Measurements from ENCODE around the gene PGBD1.

Gene PGBD1

DNA sequence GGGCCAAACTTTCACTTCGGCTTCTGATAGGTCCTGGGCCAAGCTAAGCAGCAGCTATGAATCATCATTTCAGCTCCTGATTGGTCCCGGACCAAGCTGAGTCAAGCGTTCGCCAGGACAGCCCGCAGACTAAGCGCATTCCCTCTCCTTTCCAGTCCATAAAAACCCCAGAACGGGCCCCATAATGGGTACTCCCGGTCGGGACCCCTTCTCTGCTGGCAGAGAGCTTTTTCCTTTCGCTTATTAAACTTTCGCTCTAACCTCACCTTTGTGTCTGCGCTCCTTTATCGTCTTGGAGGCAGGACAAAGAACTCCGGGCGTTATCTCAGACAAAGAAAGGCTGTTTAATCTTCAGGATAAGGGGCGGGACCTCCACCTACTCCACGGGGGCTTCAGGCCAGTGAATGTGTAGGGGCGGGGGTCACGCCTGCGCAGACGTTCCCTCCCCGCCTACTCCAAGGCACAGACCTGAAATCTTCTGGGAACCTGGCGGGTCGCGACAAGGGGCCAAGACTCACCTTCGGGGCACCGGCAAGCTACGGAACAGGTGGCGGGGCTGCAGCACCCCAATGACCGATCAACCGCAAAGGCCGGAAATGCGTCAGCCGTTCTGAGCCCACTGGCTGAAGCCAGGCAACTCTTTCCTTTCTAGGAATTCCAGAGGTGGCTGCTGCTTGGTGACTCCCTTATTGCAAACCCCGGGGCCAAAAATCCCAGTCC lies 54.4 kb downstream of the PGBD1 start, which contains the start of gene ZSCAN31:
TSS of gene ZSCAN31 (minus strand) at position 585 of the 720 bp plus-strand sequence. CDS start 6,465 bp downstream, outside the sequence.
- DNase-seq (ENCODE audit: low spot score) = peak; percentile 91

DNA sequence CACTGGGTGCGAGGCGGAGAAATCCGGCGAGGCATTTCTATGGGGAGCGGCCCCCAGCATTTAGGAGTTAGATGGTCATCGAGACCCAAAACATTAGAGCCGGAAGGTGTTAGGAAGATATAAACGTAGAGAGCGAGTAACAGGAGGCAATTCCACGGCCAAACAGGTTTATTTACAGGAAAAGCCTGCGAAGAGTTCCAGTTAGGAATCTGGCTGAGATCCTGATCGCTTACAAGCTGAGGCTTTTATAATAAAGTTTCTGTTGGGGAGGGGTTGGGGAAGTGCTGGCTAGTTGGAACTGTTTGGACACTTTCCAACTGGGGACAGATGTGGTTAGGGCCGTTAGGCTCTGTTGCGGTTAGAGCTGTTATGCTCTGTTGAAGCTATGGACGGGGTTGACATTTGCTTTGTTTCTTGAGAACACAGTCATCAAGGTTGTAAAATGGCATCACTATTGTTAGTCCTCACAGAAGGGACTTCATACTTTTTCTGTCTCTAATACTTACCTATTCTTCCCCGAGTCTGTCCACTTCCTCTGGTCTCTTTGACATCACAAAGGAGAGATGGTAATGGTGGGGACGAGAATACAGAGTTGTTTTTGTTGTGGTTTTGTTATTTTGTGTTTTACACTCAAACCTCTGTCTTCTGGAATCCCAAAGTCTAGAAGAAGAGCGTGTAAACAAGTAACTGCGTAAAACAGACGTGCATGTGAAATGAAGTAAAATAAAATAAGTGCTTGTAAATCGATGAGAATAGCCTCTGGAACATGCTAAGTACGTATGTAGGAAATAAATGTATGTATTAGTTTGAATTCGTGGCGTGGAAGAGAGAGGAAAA lies 55.1 kb downstream of the PGBD1 start:
- peak; percentile 55 for DNase-seq (ENCODE audit: low spot score)

DNA sequence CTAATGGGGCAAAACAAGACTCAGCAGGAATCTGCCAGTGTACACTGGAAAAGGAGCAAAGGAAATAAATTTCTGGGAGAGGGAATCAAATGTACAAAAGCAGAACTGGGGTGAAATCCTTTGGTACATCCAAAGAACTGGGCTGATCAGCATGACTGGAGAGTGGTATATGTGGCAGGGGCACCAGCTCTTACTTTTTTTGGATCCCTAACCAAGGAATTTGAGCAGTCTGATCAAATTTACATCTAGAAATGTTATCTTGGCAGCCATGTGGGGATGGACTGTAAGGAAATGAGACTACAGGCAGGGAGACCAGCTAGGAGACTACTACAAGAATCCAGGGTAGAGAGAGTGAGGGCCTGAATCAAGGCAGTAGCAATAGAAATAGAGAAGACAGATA lies 55.7 kb downstream of the PGBD1 start:
- no peak for DNase-seq (ENCODE audit: low spot score)

DNA sequence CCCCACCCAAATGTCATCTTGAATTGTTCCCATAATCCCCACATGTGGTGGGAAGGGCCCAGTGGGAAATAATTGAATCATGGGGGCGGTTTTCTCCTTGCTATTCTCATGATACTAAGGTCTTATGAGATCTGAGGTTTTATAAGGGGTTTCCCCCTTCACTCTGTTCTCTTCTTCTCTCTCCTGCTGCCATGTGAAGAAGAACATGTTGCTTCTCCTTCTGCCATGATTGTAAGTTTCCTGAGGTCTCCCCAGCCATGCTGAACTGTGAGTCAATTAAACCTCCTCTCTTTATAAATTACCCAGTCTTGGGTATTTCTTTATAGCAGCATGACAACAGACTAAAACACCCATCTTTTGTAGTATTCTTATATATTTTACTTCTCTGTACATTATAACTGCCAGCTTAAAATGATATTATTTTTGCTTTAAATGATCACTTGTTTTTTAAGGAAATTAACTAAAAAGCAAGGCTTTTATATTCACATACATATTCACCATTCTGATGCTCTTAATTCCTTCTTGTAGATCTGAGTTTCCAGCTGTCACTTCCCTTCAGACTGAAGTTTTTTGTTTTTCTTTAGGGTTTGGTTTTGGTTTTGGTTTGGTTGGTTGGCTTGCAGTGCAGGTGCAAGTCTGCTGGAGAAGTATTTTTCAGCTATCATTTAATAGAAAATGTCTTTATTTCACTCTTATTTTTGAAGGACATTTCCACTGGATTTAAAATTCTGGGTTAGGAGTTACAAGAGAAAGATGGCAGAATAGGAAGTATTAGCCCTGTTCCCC lies 59.1 kb downstream of the PGBD1 start:
- DNase-seq (ENCODE audit: low spot score) = no peak

DNA sequence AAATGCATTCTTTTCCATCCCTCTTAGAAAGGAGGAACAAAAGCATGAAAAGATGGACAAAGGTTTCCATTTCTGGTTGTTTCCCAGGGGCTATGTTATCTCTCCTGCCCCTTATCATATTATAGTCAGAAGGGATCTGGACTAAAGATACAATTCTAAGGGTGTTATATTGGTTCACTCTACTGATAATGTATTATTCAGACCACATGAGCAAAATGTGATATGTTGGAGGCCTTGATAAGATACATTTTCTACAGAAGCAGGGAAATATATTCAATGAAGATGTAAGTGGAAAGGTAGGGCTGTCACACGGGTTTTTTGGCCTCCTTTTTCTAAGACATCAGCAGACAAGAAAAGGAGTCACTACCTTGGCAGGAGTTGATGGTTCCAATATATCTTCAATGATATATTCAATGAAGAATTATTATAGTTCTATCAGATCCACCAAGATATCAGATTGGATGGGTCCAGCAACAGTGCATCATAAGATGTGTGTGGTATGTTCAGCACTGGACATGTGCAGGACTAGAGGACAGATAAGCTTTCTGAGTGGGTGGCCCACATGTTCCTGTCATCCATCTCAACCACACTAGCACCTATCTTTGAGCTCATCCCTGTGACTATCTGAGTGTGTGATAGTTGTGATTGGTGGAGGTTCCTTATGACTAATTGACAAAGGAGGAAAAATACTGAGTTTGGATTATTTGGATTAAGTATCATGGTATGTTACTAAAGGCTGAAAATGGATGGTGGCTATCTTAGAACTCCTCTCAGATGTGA lies 62.7 kb downstream of the PGBD1 start:
- no peak for DNase-seq (ENCODE audit: low spot score)

DNA sequence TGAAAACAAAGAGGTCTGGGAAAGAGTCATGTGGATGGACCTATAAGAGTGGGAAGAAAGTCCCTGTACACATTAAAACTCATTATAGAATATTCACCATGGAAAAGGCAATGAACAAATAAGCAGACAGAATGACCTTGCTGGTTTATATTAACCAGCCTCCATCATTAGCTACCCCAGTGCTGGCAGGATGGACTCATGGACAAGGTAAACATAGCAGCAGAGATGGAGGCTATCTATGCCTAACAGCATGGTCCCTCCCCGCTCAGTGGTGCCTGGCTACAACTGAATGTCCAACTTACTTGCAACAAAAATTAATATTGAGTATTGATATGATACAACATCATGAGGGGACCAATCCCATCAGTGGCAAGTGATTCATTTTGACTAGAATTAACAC lies 63.8 kb downstream of the PGBD1 start:
- no peak for DNase-seq (ENCODE audit: low spot score)

DNA sequence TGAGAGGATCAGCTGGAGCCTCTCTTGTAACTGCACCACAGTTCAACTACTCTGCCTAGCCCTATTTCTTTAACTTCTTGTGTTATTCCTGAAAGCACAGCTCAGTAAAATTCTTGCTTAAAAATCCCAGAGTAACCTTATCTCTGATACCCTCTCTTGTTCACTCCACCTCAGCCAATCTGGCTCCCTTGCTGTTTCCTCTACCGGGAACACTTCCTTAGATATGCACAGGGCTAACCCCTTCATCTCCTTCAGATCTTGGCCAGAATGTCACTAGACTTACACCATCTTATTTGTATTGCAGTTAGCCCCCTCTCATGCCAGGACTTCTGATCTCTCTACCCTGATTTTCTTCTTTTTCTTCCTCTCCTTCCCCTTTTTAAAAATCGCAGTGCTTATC lies 65.7 kb downstream of the PGBD1 start:
- no peak for DNase-seq (ENCODE audit: low spot score)

DNA sequence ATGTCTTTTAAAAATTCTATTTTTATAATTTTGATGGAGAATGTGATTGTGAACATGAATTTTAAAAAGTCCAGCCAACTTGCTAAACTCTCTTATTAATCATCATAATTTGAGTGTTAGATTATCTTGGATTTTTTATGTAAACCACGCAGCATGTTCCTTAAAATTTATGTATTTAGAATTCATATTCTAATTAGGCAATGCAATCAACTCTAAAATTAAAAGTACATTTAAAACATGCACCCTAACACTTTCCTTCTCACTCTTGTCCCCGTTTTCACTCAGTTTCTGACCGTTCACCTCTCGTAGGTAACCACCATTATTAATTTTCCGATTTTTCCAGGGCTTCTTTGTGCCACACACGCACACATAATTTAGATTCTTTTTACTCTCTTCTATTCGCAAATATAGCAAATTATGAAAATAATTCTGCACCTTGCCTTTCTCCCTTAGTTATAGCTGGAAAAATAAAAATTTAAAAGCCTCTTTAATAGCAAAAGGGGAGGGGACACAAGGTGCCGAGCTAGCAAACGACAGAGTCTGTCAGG lies 68.0 kb downstream of the PGBD1 start:
- no peak for DNase-seq (ENCODE audit: low spot score)

DNA sequence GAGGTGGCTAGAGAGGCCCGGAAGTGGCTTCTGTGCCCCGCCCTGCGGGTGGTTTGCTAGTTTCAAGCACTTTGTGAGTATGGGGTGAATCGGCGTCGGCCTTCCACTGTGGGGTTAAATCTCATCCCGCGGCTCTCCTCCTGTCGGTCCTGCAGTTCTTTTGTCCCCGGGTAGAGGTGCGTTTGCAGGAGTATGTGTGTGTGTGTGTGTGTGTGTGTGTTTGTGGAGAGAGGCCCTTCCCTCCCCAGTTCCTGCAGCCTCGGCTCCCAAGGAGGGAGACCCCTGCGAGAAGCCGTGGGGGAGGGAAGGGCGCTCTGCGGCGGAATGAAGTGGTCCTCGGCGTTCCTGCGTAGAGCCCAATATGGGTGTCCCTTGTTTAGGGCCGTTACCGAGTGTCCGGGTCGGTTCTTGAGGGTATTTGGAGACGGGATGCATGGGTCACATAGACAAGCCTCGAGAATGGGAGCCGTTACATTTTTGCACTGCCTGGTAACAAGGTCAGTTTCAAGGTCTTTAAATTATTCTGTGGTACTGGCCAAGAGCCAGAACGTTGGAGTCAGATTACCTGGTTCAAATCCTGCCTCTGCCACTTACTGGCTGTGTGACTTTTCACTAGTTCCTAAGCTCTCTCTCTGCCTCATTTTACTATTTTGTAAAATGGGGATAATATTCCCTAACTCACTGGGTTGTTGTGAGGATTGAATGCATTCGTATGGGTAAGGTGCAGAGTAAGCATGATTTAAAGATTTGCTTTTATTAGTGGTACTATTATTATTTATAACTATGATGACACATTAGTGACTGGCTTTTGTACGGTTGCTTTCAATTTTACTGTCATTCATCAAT lies 68.7 kb downstream of the PGBD1 start, which contains the start of gene ZKSCAN3:
TSS of gene ZKSCAN3 (plus strand) at position 56 of the 846 bp plus-strand sequence. CDS start 9,640 bp downstream, outside the sequence.
- peak; percentile 78 for DNase-seq (ENCODE audit: low spot score)

DNA sequence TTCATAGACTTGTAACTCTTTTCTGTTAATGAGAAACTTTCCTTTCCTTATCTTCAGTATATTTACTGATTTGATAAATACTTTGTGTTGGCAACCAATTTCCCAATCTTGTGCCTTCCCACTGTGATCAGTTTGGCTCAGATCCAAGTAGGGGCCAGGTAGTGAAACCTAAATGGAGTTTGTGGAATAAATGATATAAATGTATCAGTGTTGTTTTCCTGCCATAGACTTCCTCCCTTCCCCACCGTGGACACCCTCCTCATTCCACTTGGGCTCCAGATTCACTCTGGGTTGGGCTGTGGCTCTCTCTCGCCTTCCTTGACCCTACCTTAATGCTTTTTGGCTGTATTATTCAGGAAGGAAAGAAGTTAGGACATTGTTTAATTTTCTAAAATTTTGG lies 69.7 kb downstream of the PGBD1 start:
- DNase-seq (ENCODE audit: low spot score) = no peak

DNA sequence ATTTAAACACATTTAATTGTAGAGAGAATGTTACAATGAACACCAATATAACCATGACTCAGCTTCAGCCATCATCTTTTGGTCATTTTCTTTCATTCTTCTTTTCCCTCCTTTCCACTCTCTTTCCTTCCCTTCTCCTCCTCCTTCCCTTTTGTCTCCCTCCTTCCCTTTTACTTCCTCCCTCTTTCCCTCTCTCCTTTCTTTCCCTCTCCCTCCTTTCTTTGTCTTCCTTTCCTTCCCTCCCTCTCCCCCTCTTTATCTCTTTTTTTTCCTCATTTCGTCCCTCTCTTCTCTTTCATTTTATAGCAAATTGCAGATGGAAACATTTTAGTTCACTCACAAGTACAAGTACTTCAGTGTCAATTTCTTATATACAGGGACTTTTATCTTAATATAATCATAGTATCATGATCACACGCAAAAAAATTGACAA lies 70.1 kb downstream of the PGBD1 start:
- DNase-seq (ENCODE audit: low spot score) = no peak

All from LoVo (cell line).